Uterus (tissue), 4 donors: ENCODE measurements around the gene RPS6KA2. TPM values are rescaled to one million over a fixed set of nuclear protein-coding genes. Genes with fewer than 3 reads are reported as not detected.
"Not testable (repeated sequence)": the region's sequence is repeated elsewhere in the genome, so short reads cannot be mapped to it uniquely, and the experiment has no call there.

Source experiments
- DNase-seq, 2 donors: peaks; one replicate each; pipeline ENCODE4 v3.0.0-alpha.2; 2019 to 2020
- H3K27ac ChIP-seq, 2 donors: fragments of 200-600 bp; sonication (generic); 1 replicate in 1 of 2; 2 replicates in 1 of 2; pipeline ENCODE4 v1.5.1; 2016 to 2018
- H3K27me3 ChIP-seq, 2 donors: fragments of 200-600 bp; sonication (generic); one replicate each; pipeline ENCODE4 v1.5.1; 2018 to 2019; ENCODE audit warnings: control low read depth in 1 of 2
- H3K36me3 ChIP-seq, 2 donors: fragments of 200-600 bp; sonication (generic); one replicate each; pipeline ENCODE4 v1.5.1; 2019; ENCODE audit warnings: control low read depth in 1 of 2
- H3K4me1 ChIP-seq, 2 donors: fragments of 200-600 bp; sonication (generic); one replicate each; pipeline ENCODE4 v1.5.1; 2018 to 2019; ENCODE audit warnings: control low read depth in 1 of 2
- H3K4me3 ChIP-seq, 2 donors: fragments of 200-600 bp; sonication (generic); 1 replicate in 1 of 2; 2 replicates in 1 of 2; pipeline ENCODE4 v1.5.1; 2018 to 2019; ENCODE audit warnings: mild to moderate bottlenecking in 1 of 2
- H3K9me3 ChIP-seq, 2 donors: fragments of 200-600 bp; sonication (generic); one replicate each; pipeline ENCODE4 v1.5.1; 2019; ENCODE audit warnings: control low read depth in 1 of 2
- POLR2A ChIP-seq, 2 donors: fragments of 450-650 bp; IDR thresholded peaks; one replicate each; pipeline ENCODE4 v1.6.1; 2016; ENCODE audit warnings: antibody characterized with exemption in 2 of 2, mild to moderate bottlenecking in 1 of 2, moderate library complexity in 1 of 2
- intact Hi-C: fragments of 100-400 bp; cut with DNase I; formaldehyde crosslinking; loops from one replicate; pipeline ENCODE4 v1.15.1; 2023; ENCODE audit warnings: low total_unique reads
- total RNA-seq, 4 donors: library from RNA; depleted of rRNA in 3 of 4; stranded (reverse); fragments of >200 nt in 3 of 4; gene quantifications; one replicate each; pipeline versions ENCODE4 v1.1.0 to v1.2.4, GENCODE V29; 2014 to 2023
- TF ChIP-seq, protein P1 (sequence below), 4 experiments: fragments of 200-600 bp in 2 of 4; fragments of 450-650 bp in 2 of 4; sonication (generic) in 2 of 4; IDR thresholded peaks; one replicate each; pipeline ENCODE4 v1.5.1; 2016 to 2019; ENCODE audit warnings: antibody characterized with exemption in 4 of 4, mild to moderate bottlenecking in 2 of 4, moderate library complexity in 1 of 4
- donor health status: DM: yes; HTN: yes; CAD: no.

Gene RPS6KA2
- total RNA-seq, 4 donors from 2014 or later: 34.0 to 78.4 (median 55.8) TPM

GRCh38 chr6:166539543-166539942 lies 87.5 kb downstream of the RPS6KA2 start:
- H3K9me3 ChIP-seq: no peaks in the 10 kb centered on the region
- intact Hi-C loops: no loop called here
- H3K4me3 ChIP-seq: no peak overlapping the region
- no peak overlapping the region for H3K27ac ChIP-seq
- H3K4me1 ChIP-seq: no peaks in the 10 kb centered on the region
- H3K36me3 ChIP-seq: no peaks in the 10 kb centered on the region
- TF ChIP-seq, protein P1, sequence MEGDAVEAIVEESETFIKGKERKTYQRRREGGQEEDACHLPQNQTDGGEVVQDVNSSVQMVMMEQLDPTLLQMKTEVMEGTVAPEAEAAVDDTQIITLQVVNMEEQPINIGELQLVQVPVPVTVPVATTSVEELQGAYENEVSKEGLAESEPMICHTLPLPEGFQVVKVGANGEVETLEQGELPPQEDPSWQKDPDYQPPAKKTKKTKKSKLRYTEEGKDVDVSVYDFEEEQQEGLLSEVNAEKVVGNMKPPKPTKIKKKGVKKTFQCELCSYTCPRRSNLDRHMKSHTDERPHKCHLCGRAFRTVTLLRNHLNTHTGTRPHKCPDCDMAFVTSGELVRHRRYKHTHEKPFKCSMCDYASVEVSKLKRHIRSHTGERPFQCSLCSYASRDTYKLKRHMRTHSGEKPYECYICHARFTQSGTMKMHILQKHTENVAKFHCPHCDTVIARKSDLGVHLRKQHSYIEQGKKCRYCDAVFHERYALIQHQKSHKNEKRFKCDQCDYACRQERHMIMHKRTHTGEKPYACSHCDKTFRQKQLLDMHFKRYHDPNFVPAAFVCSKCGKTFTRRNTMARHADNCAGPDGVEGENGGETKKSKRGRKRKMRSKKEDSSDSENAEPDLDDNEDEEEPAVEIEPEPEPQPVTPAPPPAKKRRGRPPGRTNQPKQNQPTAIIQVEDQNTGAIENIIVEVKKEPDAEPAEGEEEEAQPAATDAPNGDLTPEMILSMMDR (IDR thresholded peaks at IDR 0.05): no peak
- TF ChIP-seq POLR2A (IDR thresholded peaks at IDR 0.05): no peak
- no peak for DNase-seq
- H3K27me3 ChIP-seq: no peaks in the 10 kb centered on the region

GRCh38 chr6:166539011-166539385 lies 88.1 kb downstream of the RPS6KA2 start:
- H3K27ac ChIP-seq, H3K4me1 ChIP-seq, H3K9me3 ChIP-seq, DNase-seq, H3K36me3 ChIP-seq, H3K4me3 ChIP-seq, H3K27me3 ChIP-seq, intact Hi-C loops: not testable (repeated sequence)

GRCh38 chr6:166538297-166539010 lies 88.6 kb downstream of the RPS6KA2 start:
- intact Hi-C loops: no loop called here
- TF ChIP-seq, protein P1 (IDR thresholded peaks at IDR 0.05): no peak
- no peak for TF ChIP-seq POLR2A (IDR thresholded peaks at IDR 0.05)
- H3K4me1 ChIP-seq: no peaks in the 10 kb centered on the region

GRCh38 chr6:166534658-166535406 lies 92.2 kb downstream of the RPS6KA2 start:
- H3K27ac ChIP-seq: no peak overlapping the region
- no peaks in the 10 kb centered on the region for H3K27me3 ChIP-seq
- no peaks in the 10 kb centered on the region for H3K9me3 ChIP-seq
- no peaks in the 10 kb centered on the region for H3K4me1 ChIP-seq
- no peak overlapping the region for H3K4me3 ChIP-seq
- H3K36me3 ChIP-seq: no peaks in the 10 kb centered on the region
- no peak for DNase-seq
- intact Hi-C loops: no loop called here
- no peak for TF ChIP-seq POLR2A (IDR thresholded peaks at IDR 0.05)
- TF ChIP-seq, protein P1 (IDR thresholded peaks at IDR 0.05): no peak

More at GRCh38 chr6:166538297-166539010, 88.6 kb downstream of the RPS6KA2 start:
- no peaks in the 10 kb centered on the region for H3K27me3 ChIP-seq
- H3K4me3 ChIP-seq: no peak overlapping the region
- no peaks in the 10 kb centered on the region for H3K9me3 ChIP-seq
- DNase-seq: no peak
- no peaks in the 10 kb centered on the region for H3K36me3 ChIP-seq
- no peak overlapping the region for H3K27ac ChIP-seq

GRCh38 chr6:166533205-166533824 lies 93.7 kb downstream of the RPS6KA2 start:
- DNase-seq: no peak
- H3K4me1 ChIP-seq: no peaks in the 10 kb centered on the region
- no peaks in the 10 kb centered on the region for H3K36me3 ChIP-seq
- intact Hi-C loops: no loop called here
- H3K9me3 ChIP-seq: no peaks in the 10 kb centered on the region
- TF ChIP-seq, protein P1 (IDR thresholded peaks at IDR 0.05): no peak
- no peak for TF ChIP-seq POLR2A (IDR thresholded peaks at IDR 0.05)
- H3K27ac ChIP-seq: no peak overlapping the region
- H3K27me3 ChIP-seq: no peaks in the 10 kb centered on the region
- no peak overlapping the region for H3K4me3 ChIP-seq
